ENCODE results near the gene MICAL2. TPM values are rescaled to one million over a fixed set of nuclear protein-coding genes. Genes with fewer than 3 reads are reported as not detected.

The MICAL2 gene
- polyA plus RNA-seq, 2 of the 4 experiments (the other 2 are of a cell fraction): 39.8 to 42.1 TPM

DNA sequence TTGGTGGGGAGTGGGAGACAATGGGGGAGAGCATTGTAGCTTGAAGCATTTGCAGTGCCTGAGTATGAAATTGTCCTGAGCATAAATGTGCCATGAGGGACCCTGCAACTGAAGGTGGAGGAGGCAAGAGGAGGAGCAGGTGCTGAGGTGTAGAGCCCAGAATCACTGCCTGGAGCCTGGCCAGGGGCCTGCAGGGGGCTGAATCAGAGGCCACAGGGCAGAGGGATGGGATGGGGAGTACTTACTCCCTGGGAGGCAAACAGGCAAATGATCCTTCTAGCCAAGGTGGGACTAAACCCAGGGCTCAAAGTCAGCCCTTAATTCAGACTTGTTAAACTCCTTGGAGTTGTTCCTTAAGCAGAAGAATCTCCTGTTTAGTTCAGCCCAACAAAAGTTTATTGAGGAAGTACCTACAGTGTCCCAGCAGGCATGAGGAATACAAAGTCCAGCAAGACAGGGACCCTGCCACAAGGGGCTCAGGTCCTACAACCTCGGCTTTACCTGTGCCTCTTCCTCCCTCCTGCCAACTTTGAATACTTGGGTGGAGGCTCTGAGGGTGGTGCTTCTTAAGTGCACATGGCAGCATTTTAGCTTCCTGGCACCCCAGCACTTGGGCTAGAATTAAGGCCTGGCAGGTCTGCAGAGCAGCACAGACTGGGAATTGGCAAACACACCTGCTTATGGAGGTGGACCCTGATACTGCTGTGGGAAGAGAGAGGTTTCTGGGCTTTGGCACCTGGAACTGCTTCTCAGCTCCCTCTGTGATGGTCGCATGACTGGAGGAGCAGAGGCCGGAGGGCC, 20.0 kb downstream of the MICAL2 start:
- ChIA-PET CTCF (interaction anchor here (1.0 to 1.6 kb wide), 3 partner anchors 77 to 331 kb away, joined by 3 to 8 read pairs (median 4); no protein-coding TSS in a partner anchor), POLR2A (no interaction called here)
- no peak; a peak in 2 of 6 replicates for ATAC-seq
- H3K4me2 ChIP-seq: no peak overlapping the region
- 94% methylated on average over 3 of the region's 3 CpGs for WGBS (ENCODE audit: missing lambda C conversion rate)
- H3K4me1 ChIP-seq: peaks cover 28% of the 10 kb centered on the region
- FAIRE-seq: no peak
- H3K27ac ChIP-seq: peak overlapping the region in 1 of 2 experiments; percentile 5; a peak in 2 of 6 replicates
- TF ChIP-seq JUNB (IDR thresholded peaks at IDR 0.05) (no peak), TP53 (CRISPR knock-in tag; IDR thresholded peaks at IDR 0.05) (no peak), MAFK (IDR thresholded peaks at IDR 0.05; ENCODE audit: partially characterized antibody) (no peak), FOSB (CRISPR knock-in tag; IDR thresholded peaks at IDR 0.05) (no peak), CBX2 (IDR thresholded peaks at IDR 0.05; ENCODE audit: borderline replicate concordance, low read depth) (no peak), EHMT2 (IDR thresholded peaks at IDR 0.05; ENCODE audit: low read depth) (no peak), EP300 (IDR thresholded peaks at IDR 0.05) (no peak), MAZ (IDR thresholded peaks at IDR 0.05; ENCODE audit: borderline replicate concordance, low read depth, low read length) (no peak), MYC (IDR thresholded peaks at IDR 0.05; ENCODE audit: borderline replicate concordance, low read length) (no peak), NPAS2 (CRISPR knock-in tag; IDR thresholded peaks at IDR 0.05; ENCODE audit: borderline replicate concordance) (no peak)
- TF ChIP-seq, protein P1, sequence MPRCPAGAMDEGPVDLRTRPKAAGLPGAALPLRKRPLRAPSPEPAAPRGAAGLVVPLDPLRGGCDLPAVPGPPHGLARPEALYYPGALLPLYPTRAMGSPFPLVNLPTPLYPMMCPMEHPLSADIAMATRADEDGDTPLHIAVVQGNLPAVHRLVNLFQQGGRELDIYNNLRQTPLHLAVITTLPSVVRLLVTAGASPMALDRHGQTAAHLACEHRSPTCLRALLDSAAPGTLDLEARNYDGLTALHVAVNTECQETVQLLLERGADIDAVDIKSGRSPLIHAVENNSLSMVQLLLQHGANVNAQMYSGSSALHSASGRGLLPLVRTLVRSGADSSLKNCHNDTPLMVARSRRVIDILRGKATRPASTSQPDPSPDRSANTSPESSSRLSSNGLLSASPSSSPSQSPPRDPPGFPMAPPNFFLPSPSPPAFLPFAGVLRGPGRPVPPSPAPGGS (IDR thresholded peaks at IDR 0.05): no peak
- TF ChIP-seq, protein P2, sequence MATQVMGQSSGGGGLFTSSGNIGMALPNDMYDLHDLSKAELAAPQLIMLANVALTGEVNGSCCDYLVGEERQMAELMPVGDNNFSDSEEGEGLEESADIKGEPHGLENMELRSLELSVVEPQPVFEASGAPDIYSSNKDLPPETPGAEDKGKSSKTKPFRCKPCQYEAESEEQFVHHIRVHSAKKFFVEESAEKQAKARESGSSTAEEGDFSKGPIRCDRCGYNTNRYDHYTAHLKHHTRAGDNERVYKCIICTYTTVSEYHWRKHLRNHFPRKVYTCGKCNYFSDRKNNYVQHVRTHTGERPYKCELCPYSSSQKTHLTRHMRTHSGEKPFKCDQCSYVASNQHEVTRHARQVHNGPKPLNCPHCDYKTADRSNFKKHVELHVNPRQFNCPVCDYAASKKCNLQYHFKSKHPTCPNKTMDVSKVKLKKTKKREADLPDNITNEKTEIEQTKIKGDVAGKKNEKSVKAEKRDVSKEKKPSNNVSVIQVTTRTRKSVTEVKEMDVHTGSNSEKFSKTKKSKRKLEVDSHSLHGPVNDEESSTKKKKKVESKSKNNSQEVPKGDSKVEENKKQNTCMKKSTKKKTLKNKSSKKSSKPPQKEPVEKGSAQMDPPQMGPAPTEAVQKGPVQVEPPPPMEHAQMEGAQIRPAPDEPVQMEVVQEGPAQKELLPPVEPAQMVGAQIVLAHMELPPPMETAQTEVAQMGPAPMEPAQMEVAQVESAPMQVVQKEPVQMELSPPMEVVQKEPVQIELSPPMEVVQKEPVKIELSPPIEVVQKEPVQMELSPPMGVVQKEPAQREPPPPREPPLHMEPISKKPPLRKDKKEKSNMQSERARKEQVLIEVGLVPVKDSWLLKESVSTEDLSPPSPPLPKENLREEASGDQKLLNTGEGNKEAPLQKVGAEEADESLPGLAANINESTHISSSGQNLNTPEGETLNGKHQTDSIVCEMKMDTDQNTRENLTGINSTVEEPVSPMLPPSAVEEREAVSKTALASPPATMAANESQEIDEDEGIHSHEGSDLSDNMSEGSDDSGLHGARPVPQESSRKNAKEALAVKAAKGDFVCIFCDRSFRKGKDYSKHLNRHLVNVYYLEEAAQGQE (IDR thresholded peaks at IDR 0.05): no peak
- no peak for DNase-seq (ENCODE audit: low read depth in 1 of 2, low spot score in 1 of 2)
- H3K9me3 ChIP-seq: no peaks in the 10 kb centered on the region
- no peak overlapping the region for H3K4me3 ChIP-seq

DNA sequence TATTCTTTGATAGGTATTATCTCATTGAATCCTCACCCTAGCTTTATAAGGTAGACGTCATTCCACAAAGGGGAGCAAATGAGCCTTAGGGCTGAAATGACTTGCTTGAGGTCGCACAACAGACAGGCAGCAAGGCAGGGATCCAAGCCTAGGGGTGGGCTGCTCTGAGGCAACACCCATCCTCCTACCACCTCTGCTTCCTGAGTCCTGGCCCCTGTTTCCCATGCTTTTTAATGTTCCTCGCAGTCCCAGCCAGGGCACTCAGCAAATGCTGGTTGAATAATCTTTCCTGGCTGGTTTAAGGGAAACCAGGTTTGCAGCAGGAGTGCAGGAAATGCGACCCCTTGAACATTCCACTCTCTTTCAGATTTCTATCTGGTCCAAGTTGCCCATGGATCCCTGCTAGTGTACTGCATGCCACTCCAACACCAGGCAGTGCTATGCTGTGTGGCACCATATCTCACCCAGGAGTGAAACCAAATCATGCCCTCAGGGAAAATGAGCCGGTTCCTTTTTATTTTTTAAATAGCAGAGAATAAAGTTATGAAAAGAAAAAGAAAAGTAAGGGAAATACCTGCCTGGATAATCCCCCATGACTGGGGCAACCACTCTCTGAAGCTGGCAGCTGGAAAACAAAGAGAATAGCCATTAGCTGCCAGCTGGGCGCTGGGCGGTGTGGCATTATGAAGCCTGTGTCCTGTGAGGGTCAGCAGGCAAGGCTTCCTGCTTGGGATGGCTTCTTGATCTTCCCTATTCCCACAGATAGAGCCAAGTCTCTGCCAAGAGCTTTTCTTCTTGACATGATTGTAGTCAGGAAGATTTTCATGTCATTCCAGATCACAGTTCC, 21.8 kb downstream of the MICAL2 start:
- DNase-seq (ENCODE audit: low read depth in 1 of 2, low spot score in 1 of 2) (no peak), FAIRE-seq (no peak), ATAC-seq (no peak)
- Histone ChIP-seq H3K27ac (peak overlapping the region in 1 of 2 experiments; percentile 13; a peak in 1 of 6 replicates), H3K4me3 (no peak overlapping the region), H3K4me2 (no peak overlapping the region), H3K4me1 (peaks cover 11% of the 10 kb centered on the region; the same call in 2 of the 3 replicates), H3K9me3 (no peaks in the 10 kb centered on the region)
- WGBS (ENCODE audit: missing lambda C conversion rate): 90% methylated on average over 7 of the region's 7 CpGs
- CTCF ChIA-PET: interaction anchor here (0.9 to 1.7 kb wide), 3 partner anchors 11 to 149 kb away, joined by 3 to 7 read pairs (median 5); no protein-coding TSS in a partner anchor
- POLR2A ChIA-PET: no interaction called here
- TF ChIP-seq NR3C1 (IDR thresholded peaks at IDR 0.05) (no peak), HOXB5 (CRISPR knock-in tag; IDR thresholded peaks at IDR 0.05) (no peak), EHF (CRISPR knock-in tag; IDR thresholded peaks at IDR 0.05) (no peak), ZSCAN20 (CRISPR knock-in tag; IDR thresholded peaks at IDR 0.05) (no peak), CEBPB (IDR thresholded peaks at IDR 0.05) (no peak), PHF8 (IDR thresholded peaks at IDR 0.05; ENCODE audit: borderline replicate concordance, low read depth) (no peak), HOXB13 (CRISPR knock-in tag; IDR thresholded peaks at IDR 0.05; ENCODE audit: low read depth) (no peak), RNF2 (IDR thresholded peaks at IDR 0.05; ENCODE audit: borderline replicate concordance, low read depth) (no peak), SMC3 (IDR thresholded peaks at IDR 0.05) (no peak), KDM5A (IDR thresholded peaks at IDR 0.05) (no peak)
- TF ChIP-seq, protein P3, sequence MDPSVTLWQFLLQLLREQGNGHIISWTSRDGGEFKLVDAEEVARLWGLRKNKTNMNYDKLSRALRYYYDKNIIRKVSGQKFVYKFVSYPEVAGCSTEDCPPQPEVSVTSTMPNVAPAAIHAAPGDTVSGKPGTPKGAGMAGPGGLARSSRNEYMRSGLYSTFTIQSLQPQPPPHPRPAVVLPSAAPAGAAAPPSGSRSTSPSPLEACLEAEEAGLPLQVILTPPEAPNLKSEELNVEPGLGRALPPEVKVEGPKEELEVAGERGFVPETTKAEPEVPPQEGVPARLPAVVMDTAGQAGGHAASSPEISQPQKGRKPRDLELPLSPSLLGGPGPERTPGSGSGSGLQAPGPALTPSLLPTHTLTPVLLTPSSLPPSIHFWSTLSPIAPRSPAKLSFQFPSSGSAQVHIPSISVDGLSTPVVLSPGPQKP (IDR thresholded peaks at IDR 0.05; ENCODE audit: low read depth, low read length): no peak
- TF ChIP-seq, protein P4, sequence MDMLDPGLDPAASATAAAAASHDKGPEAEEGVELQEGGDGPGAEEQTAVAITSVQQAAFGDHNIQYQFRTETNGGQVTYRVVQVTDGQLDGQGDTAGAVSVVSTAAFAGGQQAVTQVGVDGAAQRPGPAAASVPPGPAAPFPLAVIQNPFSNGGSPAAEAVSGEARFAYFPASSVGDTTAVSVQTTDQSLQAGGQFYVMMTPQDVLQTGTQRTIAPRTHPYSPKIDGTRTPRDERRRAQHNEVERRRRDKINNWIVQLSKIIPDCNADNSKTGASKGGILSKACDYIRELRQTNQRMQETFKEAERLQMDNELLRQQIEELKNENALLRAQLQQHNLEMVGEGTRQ (IDR thresholded peaks at IDR 0.05): no peak
- TF ChIP-seq, protein P5, sequence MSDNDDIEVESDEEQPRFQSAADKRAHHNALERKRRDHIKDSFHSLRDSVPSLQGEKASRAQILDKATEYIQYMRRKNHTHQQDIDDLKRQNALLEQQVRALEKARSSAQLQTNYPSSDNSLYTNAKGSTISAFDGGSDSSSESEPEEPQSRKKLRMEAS (IDR thresholded peaks at IDR 0.05): no peak

All from A549 (cell line).